Heart right ventricle (tissue), 16 donors: Measurements from ENCODE around the gene CYB5R3. TPM values are rescaled to one million over a fixed set of nuclear protein-coding genes. Genes with fewer than 3 reads are reported as not detected.

Experiments
- ATAC-seq, 8 donors: fragments of 200-7000 bp; cut with Tn5 transposase; one replicate each; pipeline ENCODE4 v1.9.1; 2020; ENCODE audit warnings: mild to moderate bottlenecking in 8 of 8, moderate library complexity in 8 of 8, moderate number of reproducible peaks in 1 of 8
- DNase-seq, 2 donors: peaks; one replicate each; pipeline ENCODE4 v3.0.0-alpha.2; 2020
- H3K27ac ChIP-seq, 10 donors: fragments of 200-600 bp; sonication (generic) in 2 of 10; one replicate each; pipeline versions ENCODE4 v1.5.0 to v1.8.0; 2020 to 2022; ENCODE audit warnings: mild to moderate bottlenecking in 3 of 10
- H3K27me3 ChIP-seq, 7 donors: fragments of 200-600 bp; one replicate each; pipeline ENCODE4 v1.8.0; 2021 to 2022; ENCODE audit warnings: mild to moderate bottlenecking in 2 of 7
- H3K36me3 ChIP-seq, 9 donors: fragments of 200-600 bp; sonication (generic) in 1 of 9; one replicate each; pipeline versions ENCODE4 v1.5.0 to v1.8.0; 2020 to 2022; ENCODE audit warnings: mild to moderate bottlenecking in 2 of 9
- H3K4me1 ChIP-seq, 9 donors: fragments of 200-600 bp; sonication (generic) in 1 of 9; one replicate each; pipeline versions ENCODE4 v1.5.0 to v1.8.0; 2020 to 2022; ENCODE audit warnings: mild to moderate bottlenecking in 4 of 9
- H3K4me3 ChIP-seq, 10 donors: fragments of 200-600 bp; sonication (generic) in 2 of 10; one replicate each; pipeline versions ENCODE4 v1.5.0 to v1.8.0; 2020 to 2022; ENCODE audit warnings: mild to moderate bottlenecking in 7 of 10, moderate library complexity in 2 of 10
- H3K9me3 ChIP-seq, 11 donors: fragments of 200-600 bp in 10 of 11; sonication (generic) in 2 of 11; one replicate each; pipeline versions ENCODE4 v1.5.0 to v1.8.0; 2013 to 2022; ENCODE audit warnings: mild to moderate bottlenecking in 2 of 11, control low read depth in 1 of 11, moderate library complexity in 1 of 11
- WGBS, 2 donors: extraction: QIAGEN DNeasy Blood & Tissue Kit; methylation state at CpG; one replicate each; pipeline ENCODE4 v1.1.7; 2013; ENCODE audit warnings: inconsistent platforms in 1 of 2; 5-methylcytosine and 5-hydroxymethylcytosine counted together
- intact Hi-C, 10 donors: fragments of 100-400 bp; cut with DNase I; formaldehyde crosslinking; loops; one replicate each; pipeline versions ENCODE4 v1.11.1 to v1.14.2; 2022
- polyA plus RNA-seq, 2 donors: library from polyadenylated mRNA; stranded (reverse); fragments of 200-250 nt; gene quantifications; one replicate each; pipeline ENCODE4 v1.2.3, GENCODE V29; 2013
- total RNA-seq, 10 donors: library from RNA; stranded (reverse); fragmentation: NEBNext Ultra II Directional in 3 of 10; extraction: Animal tissue kit (Norgen Biotek cat#: 25700) in 3 of 10; gene quantifications; one replicate each; pipeline versions ENCODE4 v1.2.1 to v1.2.4, GENCODE V29; 2021 to 2023
- TF ChIP-seq, protein P1 (sequence below), 9 donors: fragments of 200-600 bp; sonication (generic) in 2 of 9; IDR thresholded peaks; one replicate each; pipeline versions ENCODE4 v1.5.0 to v1.8.0; 2021 to 2022; ENCODE audit warnings: antibody characterized with exemption in 9 of 9, mild to moderate bottlenecking in 5 of 9, moderate library complexity in 1 of 9
- donor health status: Arrhythmogenic right ventricular cardiomyopathy.
- donor health status: ischemic (EF 13 %, LVEDD 7.1; RV severe dilation, severe dysfunction).
- donor health status: healthy with polysubstance abuse.
- donor health status: DM: no; HTN: yes; CAD: no.
- donor health status: DM: no; HTN: no; CAD: no.
- donor health status: ischemic (EF 25% LVEDD 6.9; RV normal size, moderate dysfunction).
- donor health status: ischemic (EF 25% LVEDD 5.7; RV mildly dilated, moderate dysfunction).
- donor health status: healthy.
- donor health status: DM: yes; HTN: yes; CAD: no.
- donor health status: Ischemic cardiomyopathy.
- donor health status: ischemic (EF 35%, LVEDD 5.7; RV mildly dilated, moderate dysfunction).
- donor health status: nonischemic (EF 11% LVEDD 7.7; RV severe dilation, severe dysfunction).
- donor health status: DM: yes; HTN: yes; CAD: no.
- donor health status: PGD.
- donor health status: ischemic (EF 29% LVEDD 5.4; RV normal size, mild dysfunction).
- donor health status: nonischemic (EF 23%, LVEDD 6.1; RV moderate dilation, normal function).

CYB5R3 gene
- total and polyA plus RNA-seq, 12 donors: 91.9 to 633 (median 310) TPM

DNA sequence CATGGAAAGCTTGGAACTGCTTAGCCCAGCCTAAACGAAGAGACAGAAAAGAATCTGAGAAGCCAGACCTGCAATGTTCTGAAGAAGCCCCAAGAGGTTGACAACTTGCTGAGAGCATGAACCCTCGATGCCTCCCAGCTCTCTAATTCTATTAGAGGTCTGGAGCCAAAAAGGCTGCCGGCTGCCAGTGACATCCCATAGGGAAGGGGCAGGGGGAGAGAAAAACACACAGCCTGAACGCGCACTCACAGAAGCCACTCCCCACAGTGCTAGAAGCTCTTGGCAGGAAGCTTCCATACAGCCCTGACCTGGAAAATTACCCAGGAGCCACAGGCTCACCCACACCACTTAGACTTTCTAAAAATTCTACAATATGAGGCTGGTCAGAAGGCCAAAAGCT, 52.9 kb downstream of the CYB5R3 start:
- 10 to 14% methylated on average over 5 of the region's 5 CpGs for WGBS, 2 donors
- peaks cover 4 to 40% (median 29%) of the 10 kb centered on the region in 9 donors for H3K4me1 ChIP-seq
- ATAC-seq: peak; percentile 78 to 91 (median 87)
- H3K4me3 ChIP-seq: no peak overlapping the region
- H3K27me3 ChIP-seq: no peaks in the 10 kb centered on the region
- peaks cover 0 to 100% (median 70%) of the 10 kb centered on the region in 9 donors for H3K36me3 ChIP-seq
- H3K27ac ChIP-seq: peak overlapping the region; percentile 18 to 83 (median 70)
- no peaks in the 10 kb centered on the region for H3K9me3 ChIP-seq
- TF ChIP-seq, protein P1, sequence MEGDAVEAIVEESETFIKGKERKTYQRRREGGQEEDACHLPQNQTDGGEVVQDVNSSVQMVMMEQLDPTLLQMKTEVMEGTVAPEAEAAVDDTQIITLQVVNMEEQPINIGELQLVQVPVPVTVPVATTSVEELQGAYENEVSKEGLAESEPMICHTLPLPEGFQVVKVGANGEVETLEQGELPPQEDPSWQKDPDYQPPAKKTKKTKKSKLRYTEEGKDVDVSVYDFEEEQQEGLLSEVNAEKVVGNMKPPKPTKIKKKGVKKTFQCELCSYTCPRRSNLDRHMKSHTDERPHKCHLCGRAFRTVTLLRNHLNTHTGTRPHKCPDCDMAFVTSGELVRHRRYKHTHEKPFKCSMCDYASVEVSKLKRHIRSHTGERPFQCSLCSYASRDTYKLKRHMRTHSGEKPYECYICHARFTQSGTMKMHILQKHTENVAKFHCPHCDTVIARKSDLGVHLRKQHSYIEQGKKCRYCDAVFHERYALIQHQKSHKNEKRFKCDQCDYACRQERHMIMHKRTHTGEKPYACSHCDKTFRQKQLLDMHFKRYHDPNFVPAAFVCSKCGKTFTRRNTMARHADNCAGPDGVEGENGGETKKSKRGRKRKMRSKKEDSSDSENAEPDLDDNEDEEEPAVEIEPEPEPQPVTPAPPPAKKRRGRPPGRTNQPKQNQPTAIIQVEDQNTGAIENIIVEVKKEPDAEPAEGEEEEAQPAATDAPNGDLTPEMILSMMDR (IDR thresholded peaks at IDR 0.05): no peak
- DNase-seq: peak; percentile 43 to 53
- intact Hi-C loops: no loop called here

DNA sequence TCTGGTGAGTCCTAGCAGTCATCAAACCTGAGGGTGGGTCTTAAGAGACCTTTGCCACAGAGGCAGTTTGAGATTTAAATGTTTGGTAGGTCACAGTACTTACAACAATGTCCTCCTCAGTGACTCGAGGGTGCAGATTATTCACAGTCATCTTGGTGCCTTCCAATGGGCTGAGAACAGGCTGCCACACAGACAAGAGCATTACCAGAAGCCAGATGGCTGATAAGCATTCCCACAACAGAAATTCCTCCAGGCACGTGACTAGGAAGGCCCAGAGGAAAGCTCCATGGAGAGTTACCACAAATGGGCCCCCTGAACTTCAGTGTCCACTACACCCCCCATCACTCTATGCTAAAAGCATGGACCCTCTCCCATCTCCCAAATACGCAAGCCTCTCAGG, 53.8 kb downstream of the CYB5R3 start:
- Histone ChIP-seq H3K4me3 (no peak overlapping the region), H3K36me3 (peaks cover 0 to 100% (median 64%) of the 10 kb centered on the region in 9 donors), H3K27me3 (no peaks in the 10 kb centered on the region), H3K27ac (peak overlapping the region; percentile 41 to 83 (median 70)), H3K9me3 (no peaks in the 10 kb centered on the region), H3K4me1 (peaks cover 4 to 40% (median 29%) of the 10 kb centered on the region in 9 donors)
- peak in 1 of 2 donors; percentile 49 for DNase-seq
- 42 to 51% methylated on average over 3 of the region's 3 CpGs for WGBS, 2 donors
- intact Hi-C loops: no loop called here
- TF ChIP-seq, protein P1 (IDR thresholded peaks at IDR 0.05): no peak
- peak; percentile 44 to 86 (median 78) for ATAC-seq

DNA sequence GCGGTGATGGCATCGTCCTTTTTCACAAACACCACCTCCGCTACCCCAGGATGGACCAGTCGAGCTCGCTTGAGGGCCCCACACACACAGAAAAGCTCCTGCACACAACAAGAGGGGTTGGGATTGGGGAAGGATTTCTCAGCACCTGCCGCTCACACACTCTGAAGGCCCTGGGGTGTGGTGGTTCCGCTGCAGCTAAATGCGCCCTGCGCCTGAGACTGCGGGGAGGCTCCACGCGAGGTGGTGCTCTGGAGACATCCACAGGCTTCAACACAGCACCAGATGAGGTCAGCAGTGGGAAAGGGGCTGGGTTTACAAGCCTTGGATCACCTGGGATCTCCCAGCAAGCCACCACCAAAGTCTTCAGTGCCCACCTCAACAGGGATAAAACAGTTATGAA, 57.2 kb downstream of the CYB5R3 start:
- no peak overlapping the region for H3K4me3 ChIP-seq
- 94 to 95% methylated on average over 12 of the region's 12 CpGs for WGBS, 2 donors
- DNase-seq (no peak), ATAC-seq (no peak)
- no peaks in the 10 kb centered on the region for H3K9me3 ChIP-seq
- peaks cover under 1 to 30% (median 23%) of the 10 kb centered on the region in 9 donors for H3K4me1 ChIP-seq
- no peaks in the 10 kb centered on the region for H3K27me3 ChIP-seq
- TF ChIP-seq, protein P1 (IDR thresholded peaks at IDR 0.05): no peak
- intact Hi-C loops: no loop called here
- H3K27ac ChIP-seq: no peak overlapping the region
- H3K36me3 ChIP-seq: peaks cover 0 to 100% (median 65%) of the 10 kb centered on the region in 9 donors

DNA sequence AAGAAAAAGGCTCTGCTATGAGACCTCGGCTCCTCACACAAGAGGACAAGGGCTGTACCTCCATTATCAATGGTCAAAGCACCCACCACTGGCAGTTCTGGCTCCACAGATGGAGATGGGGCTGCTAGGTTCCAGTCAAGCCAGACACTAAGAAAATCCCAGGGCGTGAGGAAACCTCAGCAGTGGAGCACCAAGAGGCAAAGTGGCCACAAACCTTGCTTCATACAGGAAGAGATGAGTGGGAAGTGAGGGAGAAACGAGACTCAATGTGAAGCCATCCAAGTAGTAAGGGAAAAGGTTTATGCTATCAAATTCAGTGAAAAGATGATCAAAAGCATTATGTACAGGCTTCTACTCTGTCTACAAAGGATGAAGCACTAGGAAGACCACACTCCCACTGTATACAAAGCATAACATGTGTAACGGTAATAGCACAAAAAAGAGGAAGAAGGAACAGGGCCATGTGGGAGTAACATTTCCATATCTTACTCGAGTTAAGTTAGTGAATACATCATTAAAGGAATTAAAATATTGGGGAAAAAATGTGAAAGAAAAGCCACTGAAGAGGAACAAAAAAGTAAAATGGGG, 61.5 kb downstream of the CYB5R3 start:
- peaks cover 0 to 24% (median 4%) of the 10 kb centered on the region in 9 donors for H3K4me1 ChIP-seq
- intact Hi-C loops: no loop called here
- no peaks in the 10 kb centered on the region for H3K9me3 ChIP-seq
- ATAC-seq (no peak), DNase-seq (no peak)
- no peaks in the 10 kb centered on the region for H3K27me3 ChIP-seq
- no peak overlapping the region for H3K4me3 ChIP-seq
- 72 to 79% methylated on average over 5 of the region's 5 CpGs for WGBS, 2 donors
- H3K36me3 ChIP-seq: peaks cover 0 to 100% (median 73%) of the 10 kb centered on the region in 9 donors
- H3K27ac ChIP-seq: peak overlapping the region in 1 of 10 donors; percentile 5
- TF ChIP-seq, protein P1 (IDR thresholded peaks at IDR 0.05): no peak
